CD14-positive monocyte (primary cell): ENCODE measurements around the gene BCAS4. TPM values are rescaled to one million over a fixed set of nuclear protein-coding genes. Genes with fewer than 3 reads are reported as not detected.

Experiments
- DNase-seq, 3 donors: peaks; one replicate each; pipeline ENCODE4 v3.0.0-alpha.2; 2011 to 2022
- H2AFZ ChIP-seq: 2 replicates; pipeline ENCODE4 v1.6.0; 2012; ENCODE audit warnings: mild to moderate bottlenecking, low read depth, low read length, inconsistent platforms; ENCODE audit not compliant: insufficient read depth, poor library complexity, severe bottlenecking
- H3K27ac ChIP-seq, 2 donors: 1 replicate in 1 of 2; 2 replicates in 1 of 2; pipeline ENCODE4 v1.5.1; 2012 to 2013; ENCODE audit warnings: low read length in 2 of 2, control low read depth in 1 of 2, inconsistent platforms in 1 of 2, low read depth in 1 of 2, mild to moderate bottlenecking in 1 of 2
- H3K27me3 ChIP-seq, 2 donors: one replicate each; pipeline versions ENCODE4 v1.6.0 to v1.6.1; 2011 to 2013; ENCODE audit warnings: low read length in 2 of 2; ENCODE audit not compliant: control insufficient read depth in 2 of 2, insufficient read depth in 2 of 2
- H3K36me3 ChIP-seq, 2 donors: replicated peaks in 1 of 2; 1 replicate in 1 of 2; 2 replicates in 1 of 2; pipeline versions ENCODE4 v1.5.1 to v1.6.1; 2012 to 2013; ENCODE audit warnings: low read length in 2 of 2, control low read depth in 1 of 2, inconsistent platforms in 1 of 2, mild to moderate bottlenecking in 1 of 2; ENCODE audit not compliant: insufficient read depth in 2 of 2, control insufficient read depth in 1 of 2
- H3K4me1 ChIP-seq, 2 donors: 1 replicate in 1 of 2; 2 replicates in 1 of 2; pipeline versions ENCODE4 v1.5.1 to v1.6.1; 2012 to 2013; ENCODE audit warnings: low read length in 2 of 2, control low read depth in 1 of 2, inconsistent platforms in 1 of 2, mild to moderate bottlenecking in 1 of 2, moderate library complexity in 1 of 2; ENCODE audit not compliant: insufficient read depth in 2 of 2, control insufficient read depth in 1 of 2
- H3K4me2 ChIP-seq: replicated peaks from 2 replicates; pipeline ENCODE3; 2012; ENCODE audit warnings: low read length, moderate library complexity, mild to moderate bottlenecking; ENCODE audit not compliant: poor library complexity, severe bottlenecking; ENCODE audit errors: extremely low read depth
- H3K4me3 ChIP-seq, 3 experiments: fragments of 200-600 bp in 1 of 3; sonication (generic) in 1 of 3; replicated peaks in 1 of 3; 1 replicate in 2 of 3; 2 replicates in 1 of 3; pipeline ENCODE4 v1.5.1; 2011 to 2013; ENCODE audit warnings: low read length in 3 of 3, mild to moderate bottlenecking in 3 of 3, control low read depth in 2 of 3, low read depth in 2 of 3, inconsistent platforms in 1 of 3, moderate library complexity in 1 of 3
- H3K79me2 ChIP-seq: 2 replicates; pipeline ENCODE4 v1.6.0; 2012; ENCODE audit warnings: mild to moderate bottlenecking, control low read depth, inconsistent platforms, low read length, moderate library complexity; ENCODE audit not compliant: insufficient read depth
- H3K9ac ChIP-seq: 2 replicates; pipeline ENCODE4 v1.6.0; 2017; ENCODE audit warnings: low read length, mild to moderate bottlenecking; ENCODE audit not compliant: insufficient read depth, poor library complexity, severe bottlenecking
- H3K9me3 ChIP-seq, 2 donors: replicated peaks in 1 of 2; 1 replicate in 1 of 2; 2 replicates in 1 of 2; pipeline versions ENCODE4 v1.5.1 to v1.6.1; 2012 to 2013; ENCODE audit warnings: low read length in 2 of 2, control low read depth in 1 of 2; ENCODE audit not compliant: control insufficient read depth in 1 of 2, insufficient read depth in 1 of 2
- H4K20me1 ChIP-seq: 2 replicates; pipeline ENCODE4 v1.6.0; 2012; ENCODE audit warnings: mild to moderate bottlenecking, low read length, control low read depth, moderate library complexity; ENCODE audit not compliant: insufficient read depth
- H3K27ac Mint-ChIP-seq, 7 donors: one replicate each; pipeline ENCODE4 v1.8.0; 2020; ENCODE audit warnings: mild to moderate bottlenecking in 7 of 7, mixed read lengths in 7 of 7, moderate library complexity in 6 of 7, inconsistent platforms in 2 of 7
- H3K27me3 Mint-ChIP-seq, 3 donors: one replicate each; pipeline ENCODE4 v1.8.0; 2021 to 2022; ENCODE audit warnings: low read depth in 3 of 3, mild to moderate bottlenecking in 3 of 3, mixed read lengths in 3 of 3, moderate library complexity in 3 of 3, inconsistent platforms in 1 of 3
- H3K36me3 Mint-ChIP-seq, 2 donors: one replicate each; pipeline ENCODE4 v1.8.0; 2020; ENCODE audit warnings: mixed read lengths in 2 of 2, inconsistent platforms in 1 of 2, mild to moderate bottlenecking in 1 of 2
- H3K4me1 Mint-ChIP-seq: one replicate; pipeline ENCODE4 v1.8.0; 2020; ENCODE audit warnings: mild to moderate bottlenecking, mixed read lengths
- H3K4me3 Mint-ChIP-seq, 2 donors: one replicate each; pipeline ENCODE4 v1.8.0; 2020; ENCODE audit warnings: mild to moderate bottlenecking in 2 of 2, mixed read lengths in 2 of 2, moderate library complexity in 1 of 2
- H3K9me3 Mint-ChIP-seq, 7 donors: one replicate each; pipeline ENCODE4 v1.8.0; 2020 to 2022; ENCODE audit warnings: mixed read lengths in 7 of 7, mild to moderate bottlenecking in 6 of 7, moderate library complexity in 6 of 7, inconsistent platforms in 2 of 7
- WGBS: methylation state at CpG from one replicate; pipeline ENCODE4 v1.1.5; 2013; ENCODE audit warnings: missing lambda C conversion rate; ENCODE audit not compliant: insufficient coverage; 5-methylcytosine and 5-hydroxymethylcytosine counted together
- intact Hi-C, 2 donors: fragments of 100-400 bp; cut with micrococcal nuclease; formaldehyde crosslinking; loops; one replicate each; pipeline versions ENCODE4 v1.15.0 to v1.15.1; 2023
- polyA plus RNA-seq, 3 donors: library from polyadenylated mRNA; depleted of rRNA in 1 of 3; unstranded in 2 of 3; stranded (reverse) in 1 of 3; fragments of 300-500 nt in 2 of 3; fragments of >200 nt in 1 of 3; fragmentation: Illumina TruSeq in 2 of 3; gene quantifications; 1 replicate in 2 of 3; 2 replicates in 1 of 3; pipeline ENCODE4 v1.2.3, GENCODE V29; 2012 to 2021
- TF ChIP-seq, protein P1 (sequence below): fragments of 200-600 bp; IDR thresholded peaks from one replicate; pipeline ENCODE4 v1.8.0; 2022; ENCODE audit warnings: antibody characterized with exemption, mild to moderate bottlenecking

BCAS4 gene
- polyA plus RNA-seq, 3 donors: 0.16 to 1.0 (median 0.69) TPM

DNA sequence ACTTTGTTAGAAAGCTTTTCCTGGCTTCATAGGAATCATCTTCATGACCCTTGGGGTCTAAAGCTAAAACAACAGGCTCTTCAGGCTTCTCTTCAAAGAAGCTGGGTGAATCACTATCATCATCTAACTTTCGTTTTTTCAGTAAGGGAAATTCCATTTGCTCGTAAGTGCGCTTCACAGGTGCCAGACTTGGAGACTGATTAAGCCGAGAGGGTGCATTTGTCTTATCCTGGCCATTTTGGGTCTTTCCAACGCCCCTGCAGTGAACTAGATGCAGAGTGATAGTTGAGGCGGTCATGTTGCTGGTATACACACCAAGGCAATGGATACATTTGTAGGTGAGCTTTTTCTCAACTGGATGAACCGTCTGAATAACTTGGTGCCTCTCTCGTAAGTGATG lies 97.5 kb downstream of the BCAS4 start:
- H3K9me3 ChIP-seq: no peaks in the 10 kb centered on the region
- TF ChIP-seq, protein P1, sequence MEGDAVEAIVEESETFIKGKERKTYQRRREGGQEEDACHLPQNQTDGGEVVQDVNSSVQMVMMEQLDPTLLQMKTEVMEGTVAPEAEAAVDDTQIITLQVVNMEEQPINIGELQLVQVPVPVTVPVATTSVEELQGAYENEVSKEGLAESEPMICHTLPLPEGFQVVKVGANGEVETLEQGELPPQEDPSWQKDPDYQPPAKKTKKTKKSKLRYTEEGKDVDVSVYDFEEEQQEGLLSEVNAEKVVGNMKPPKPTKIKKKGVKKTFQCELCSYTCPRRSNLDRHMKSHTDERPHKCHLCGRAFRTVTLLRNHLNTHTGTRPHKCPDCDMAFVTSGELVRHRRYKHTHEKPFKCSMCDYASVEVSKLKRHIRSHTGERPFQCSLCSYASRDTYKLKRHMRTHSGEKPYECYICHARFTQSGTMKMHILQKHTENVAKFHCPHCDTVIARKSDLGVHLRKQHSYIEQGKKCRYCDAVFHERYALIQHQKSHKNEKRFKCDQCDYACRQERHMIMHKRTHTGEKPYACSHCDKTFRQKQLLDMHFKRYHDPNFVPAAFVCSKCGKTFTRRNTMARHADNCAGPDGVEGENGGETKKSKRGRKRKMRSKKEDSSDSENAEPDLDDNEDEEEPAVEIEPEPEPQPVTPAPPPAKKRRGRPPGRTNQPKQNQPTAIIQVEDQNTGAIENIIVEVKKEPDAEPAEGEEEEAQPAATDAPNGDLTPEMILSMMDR: no peak
- H3K4me2 ChIP-seq: no peak overlapping the region
- no peak overlapping the region for H2AFZ ChIP-seq
- no peak for DNase-seq
- H3K27ac Mint-ChIP-seq: peak overlapping the region in 2 of 7 donors; percentile 16 to 23
- no peaks in the 10 kb centered on the region for H3K4me1 Mint-ChIP-seq
- no peaks in the 10 kb centered on the region for H3K4me1 ChIP-seq
- peaks cover 0 to 2% (median 0%) of the 10 kb centered on the region in 7 donors for H3K9me3 Mint-ChIP-seq
- no peaks in the 10 kb centered on the region for H3K27me3 Mint-ChIP-seq
- peaks cover 70 to 82% of the 10 kb centered on the region in 2 donors for H3K36me3 Mint-ChIP-seq
- 91% methylated on average over 7 of the region's 8 CpGs for WGBS
- H3K27ac ChIP-seq: peak overlapping the region in 1 of 2 donors; percentile 30
- H3K79me2 ChIP-seq: no peaks in the 10 kb centered on the region
- H4K20me1 ChIP-seq: peaks cover 51% of the 10 kb centered on the region
- H3K27me3 ChIP-seq: no peaks in the 10 kb centered on the region
- no peak overlapping the region for H3K4me3 Mint-ChIP-seq
- no peak overlapping the region for H3K4me3 ChIP-seq
- no peak overlapping the region for H3K9ac ChIP-seq
- H3K36me3 ChIP-seq: peaks cover 68 to 100% of the 10 kb centered on the region in 2 donors
- intact Hi-C loops: no loop called here

DNA sequence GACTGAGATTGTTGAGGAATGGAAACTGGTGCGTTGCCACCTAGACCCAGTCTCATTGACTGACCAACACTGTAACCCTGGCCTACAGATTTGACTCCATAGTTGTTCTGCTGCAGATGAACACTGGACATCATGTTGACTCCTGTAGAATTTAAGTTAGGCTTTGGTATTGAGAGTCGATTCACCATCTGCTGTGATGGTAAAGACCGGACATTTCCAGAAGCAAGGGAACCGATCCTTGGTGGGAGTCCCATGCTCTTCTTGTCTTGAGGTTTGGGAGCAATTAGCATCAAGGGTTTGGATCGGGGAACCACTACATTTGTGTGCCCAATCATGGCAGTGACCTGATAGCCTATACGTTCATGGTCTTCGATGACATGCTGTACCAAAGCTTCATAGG lies 98.8 kb downstream of the BCAS4 start:
- Histone ChIP-seq H3K27me3 (no peaks in the 10 kb centered on the region), H2AFZ (no peak overlapping the region), H3K4me2 (no peak overlapping the region), H3K9me3 (no peaks in the 10 kb centered on the region), H3K79me2 (peaks cover 5% of the 10 kb centered on the region), H4K20me1 (peaks cover 57% of the 10 kb centered on the region), H3K36me3 (peaks cover 76 to 100% of the 10 kb centered on the region in 2 donors), H3K27ac (no peak overlapping the region), H3K4me3 (no peak overlapping the region), H3K4me1 (no peaks in the 10 kb centered on the region), H3K9ac (no peak overlapping the region)
- Mint-ChIP-seq H3K27me3 (peaks cover 0 to 1% (median 0%) of the 10 kb centered on the region in 3 donors), H3K4me1 (no peaks in the 10 kb centered on the region), H3K36me3 (peaks cover 72 to 91% of the 10 kb centered on the region in 2 donors), H3K27ac (peak overlapping the region in 1 of 7 donors; percentile 28), H3K9me3 (peaks cover 0 to 2% (median 0%) of the 10 kb centered on the region in 7 donors), H3K4me3 (no peak overlapping the region)
- intact Hi-C loops: no loop called here
- DNase-seq: no peak
- TF ChIP-seq, protein P1: no peak
- WGBS: 100% methylated on average over 7 of the region's 7 CpGs
